LNCaP clone FGC (cell line): ENCODE measurements around the gene INS.

Source experiments
- DNase-seq: peaks from one replicate; pipeline ENCODE4 v3.0.0-alpha.2; 2011; ENCODE audit warnings: low read depth
- H3K4me3 ChIP-seq: 2 replicates; pipeline ENCODE4 v1.5.1; 2011; ENCODE audit warnings: mild to moderate bottlenecking, low read depth, low read length, control low read depth
- CTCF ChIP-seq: IDR thresholded peaks from 2 replicates; pipeline ENCODE4 v1.5.1; 2012; ENCODE audit warnings: mild to moderate bottlenecking; ENCODE audit not compliant: control insufficient read depth, insufficient read depth; ENCODE audit errors: extremely low read depth

Gene INS

GRCh38 chr11:2149460-2149859 lies 11.5 kb downstream of the INS start:
- H3K4me3 ChIP-seq: no peak overlapping the region
- DNase-seq: no peak
- no peak for TF ChIP-seq CTCF

GRCh38 chr11:2148595-2148994 lies 12.4 kb downstream of the INS start:
- TF ChIP-seq CTCF: no peak
- DNase-seq: no peak
- H3K4me3 ChIP-seq: no peak overlapping the region

GRCh38 chr11:2147391-2147790 lies 13.6 kb downstream of the INS start:
- no peak overlapping the region for H3K4me3 ChIP-seq
- no peak for DNase-seq
- TF ChIP-seq CTCF: no peak

- DNase-seq: no peak
- TF ChIP-seq CTCF: no peak
- H3K4me3 ChIP-seq: no peak overlapping the region
These were observed 15.0 kb downstream of the INS start for GRCh38 chr11:2146051-2146450.

- TF ChIP-seq CTCF: no peak
- no peak overlapping the region for H3K4me3 ChIP-seq
- no peak for DNase-seq
These were observed 16.3 kb downstream of the INS start for GRCh38 chr11:2144544-2145248.

GRCh38 chr11:2143799-2144543 lies 17.0 kb downstream of the INS start:
- TF ChIP-seq CTCF: no peak
- no peak overlapping the region for H3K4me3 ChIP-seq
- no peak for DNase-seq
